ENCODE data around the gene MAML3. TPM values are rescaled to one million over a fixed set of nuclear protein-coding genes. Genes with fewer than 3 reads are reported as not detected.

MAML3 gene
- total and polyA plus RNA-seq, 2 experiments from 2014 or later = 1.7 to 6.5 TPM

- TF ChIP-seq CTCF (conservative IDR thresholded peaks at IDR 0.05; ENCODE audit: low read depth in 2 of 2) (no peak), ZNF331 (CRISPR knock-in tag; IDR thresholded peaks at IDR 0.05; ENCODE audit: low read depth) (no peak), EZH2phosphoT487 (IDR thresholded peaks at IDR 0.05; ENCODE audit: unreplicated experiment) (no peak), REST (IDR thresholded peaks at IDR 0.05; ENCODE audit: unreplicated experiment) (no peak)
These were observed 288.4 kb downstream of the MAML3 start (continued) for GRCh38 chr4:139865537-139865936.

GRCh38 chr4:139863531-139863930 is 290.5 kb downstream of the MAML3 start:
- Mint-ChIP-seq H3K4me1 (peaks cover 4% of the 10 kb centered on the region; the same call in 1 of the 3 replicates), H3K4me3 (no peak overlapping the region), H3K27ac (no peak overlapping the region), H3K27me3 (ENCODE audit: insufficient read depth, low read depth, poor library complexity) (no peaks in the 10 kb centered on the region), H3K36me3 (ENCODE audit: low read depth) (no peaks in the 10 kb centered on the region), H3K9me3 (no peaks in the 10 kb centered on the region)
- Histone ChIP-seq H4K20me1 (replicated peaks; ENCODE audit: insufficient read depth) (no peaks in the 10 kb centered on the region), H3K4me3 (no peak overlapping the region), H3K4me1 (ENCODE audit: insufficient read depth) (no peaks in the 10 kb centered on the region), H3K4me2 (no peak overlapping the region), H2AFZ (no peak overlapping the region), H3K9me2 (ENCODE audit: insufficient read depth) (no peaks in the 10 kb centered on the region), H3K27ac (ENCODE audit: low read depth) (no peak overlapping the region), H3K79me2 (replicated peaks; ENCODE audit: insufficient read depth) (no peaks in the 10 kb centered on the region), H3K27me3 (ENCODE audit: insufficient read depth) (no peaks in the 10 kb centered on the region), H3K36me3 (ENCODE audit: insufficient read depth) (no peaks in the 10 kb centered on the region), H3F3A (replicated peaks; ENCODE audit: low read depth) (no peaks in the 10 kb centered on the region)
- DNase-seq (ENCODE audit: low spot score) (no peak), ATAC-seq (no peak)
- TF ChIP-seq ZNF462 (CRISPR knock-in tag; IDR thresholded peaks at IDR 0.05) (no peak), EZH2phosphoT487 (IDR thresholded peaks at IDR 0.05; ENCODE audit: unreplicated experiment) (no peak)
